Transverse colon (tissue), 4 donors: ENCODE data around the gene CDC14A. TPM values are rescaled to one million over a fixed set of nuclear protein-coding genes. Genes with fewer than 3 reads are reported as not detected.

Experiments used
- DNase-seq: peaks from one replicate; pipeline ENCODE4 v3.0.0-alpha.2; 2019
- H3K27ac ChIP-seq, 4 donors: fragments of 200-600 bp; sonication (generic); 2 replicates each; pipeline ENCODE4 v1.5.1; 2016 to 2018; ENCODE audit warnings: inconsistent platforms in 4 of 4
- H3K27me3 ChIP-seq: fragments of 200-600 bp; sonication (generic); 2 replicates; pipeline ENCODE4 v1.5.1; 2017; ENCODE audit warnings: inconsistent platforms
- H3K36me3 ChIP-seq, 4 donors: fragments of 200-600 bp; sonication (generic); 2 replicates each; pipeline ENCODE4 v1.5.1; 2017 to 2019; ENCODE audit warnings: inconsistent platforms in 4 of 4
- H3K4me1 ChIP-seq, 4 donors: fragments of 200-600 bp; sonication (generic); 2 replicates each; pipeline ENCODE4 v1.5.1; 2017 to 2020; ENCODE audit warnings: inconsistent platforms in 4 of 4
- H3K4me3 ChIP-seq, 4 donors: fragments of 200-600 bp; sonication (generic); 1 replicate in 1 of 4; 2 replicates in 3 of 4; pipeline versions ENCODE4 v1.5.1 to v1.6.1; 2017 to 2019; ENCODE audit warnings: inconsistent platforms in 4 of 4
- H3K9me3 ChIP-seq, 2 donors: fragments of 200-600 bp; sonication (generic); 2 replicates each; pipeline ENCODE4 v1.5.1; 2017 to 2019; ENCODE audit warnings: inconsistent platforms in 2 of 2
- CTCF ChIP-seq, 5 experiments: fragments of 200-600 bp in 3 of 5; fragments of 450-650 bp in 2 of 5; sonication (generic) in 3 of 5; IDR thresholded peaks; 1 replicate in 2 of 5; 2 replicates in 3 of 5; pipeline ENCODE4 v1.5.1; 2016 to 2017; ENCODE audit warnings: antibody characterized with exemption in 5 of 5, inconsistent platforms in 3 of 5, mild to moderate bottlenecking in 2 of 5, moderate library complexity in 1 of 5
- EP300 ChIP-seq: sonication (generic); formaldehyde crosslinking; IDR thresholded peaks from one replicate; pipeline ENCODE4 v1.6.1; 2017; ENCODE audit warnings: antibody characterized with exemption, low read depth
- POLR2A ChIP-seq: fragments of 450-650 bp; IDR thresholded peaks from one replicate; pipeline ENCODE4 v1.6.1; 2016; ENCODE audit warnings: antibody characterized with exemption, mild to moderate bottlenecking, moderate library complexity
- POLR2AphosphoS5 ChIP-seq, 3 donors: sonication (generic); formaldehyde crosslinking; IDR thresholded peaks; one replicate each; pipeline ENCODE4 v1.6.1; 2016; ENCODE audit warnings: antibody characterized with exemption in 3 of 3
- WGBS, 2 donors: methylation state at CpG; one replicate each; pipeline ENCODE4 v1.1.5; 2018; ENCODE audit warnings: low coverage in 1 of 2; 5-methylcytosine and 5-hydroxymethylcytosine counted together
- in situ Hi-C, 4 donors: fragments of 200-750 bp; cut with MboI; loops; one replicate each; pipeline versions ENCODE4 v1.15.0 to v1.15.1; 2017; ENCODE audit warnings: low sequenced_read_pairs in 3 of 4, low pct_ligation_motif_present in 1 of 4, low pct_unique_long_range_greater_than_20kb in 1 of 4
- intact Hi-C: fragments of 100-400 bp; cut with DNase I; formaldehyde crosslinking; loops from one replicate; pipeline ENCODE4 v1.15.1; 2023; ENCODE audit warnings: low total_unique reads
- total RNA-seq, 4 donors: library from RNA; depleted of rRNA; stranded (reverse); fragments of >200 nt; gene quantifications; one replicate each; pipeline ENCODE4 v1.1.0, GENCODE V29; 2016

CDC14A gene
- total RNA-seq, 4 donors from 2014 or later = 8.0 to 68.6 (median 48.5) TPM

GRCh38 chr1:100478816-100479215, 126.5 kb downstream of the CDC14A start:
- Histone ChIP-seq H3K27ac (no peak overlapping the region), H3K27me3 (no peaks in the 10 kb centered on the region), H3K9me3 (no peaks in the 10 kb centered on the region), H3K4me3 (no peak overlapping the region), H3K4me1 (no peaks in the 10 kb centered on the region), H3K36me3 (no peaks in the 10 kb centered on the region)
- DNase-seq = no peak
- no peak for TF ChIP-seq CTCF (IDR thresholded peaks at IDR 0.05)
- no peak for TF ChIP-seq POLR2A
- TF ChIP-seq EP300 = no peak
- TF ChIP-seq POLR2AphosphoS5 (IDR thresholded peaks at IDR 0.05) = no peak
- in situ Hi-C loops = no loop called here
- 94 to 100% methylated on average over 1 of the region's 1 CpG for WGBS, 2 donors
- intact Hi-C loops = no loop called here

- in situ Hi-C loops = no loop called here
- WGBS, 2 donors = 92 to 100% methylated on average over 1 of the region's 1 CpG
These were observed 127.5 kb downstream of the CDC14A start for GRCh38 chr1:100479620-100480338.

GRCh38 chr1:100481303-100481702, 129.0 kb downstream of the CDC14A start:
- no peak for DNase-seq
- WGBS, 2 donors = 86 to 90% methylated on average over 2 of the region's 2 CpGs
- no peak overlapping the region for H3K27ac ChIP-seq
- H3K36me3 ChIP-seq = peaks cover 0 to 4% (median 0%) of the 10 kb centered on the region in 4 donors
- intact Hi-C loops (no loop called here), in situ Hi-C loops (no loop called here)
- TF ChIP-seq EP300 (no peak), POLR2AphosphoS5 (IDR thresholded peaks at IDR 0.05) (no peak), CTCF (IDR thresholded peaks at IDR 0.05) (no peak), POLR2A (no peak)
- H3K4me1 ChIP-seq = no peaks in the 10 kb centered on the region
- no peaks in the 10 kb centered on the region for H3K9me3 ChIP-seq
- no peaks in the 10 kb centered on the region for H3K27me3 ChIP-seq
- no peak overlapping the region for H3K4me3 ChIP-seq

More at GRCh38 chr1:100479620-100480338, 127.5 kb downstream of the CDC14A start:
- TF ChIP-seq POLR2AphosphoS5 (IDR thresholded peaks at IDR 0.05) = no peak
- TF ChIP-seq EP300 = no peak
- TF ChIP-seq POLR2A = no peak
- TF ChIP-seq CTCF (IDR thresholded peaks at IDR 0.05) = no peak
- Histone ChIP-seq H3K36me3 (no peaks in the 10 kb centered on the region), H3K27ac (no peak overlapping the region), H3K4me3 (no peak overlapping the region), H3K9me3 (no peaks in the 10 kb centered on the region), H3K4me1 (no peaks in the 10 kb centered on the region), H3K27me3 (no peaks in the 10 kb centered on the region)
- intact Hi-C loops = no loop called here
- DNase-seq = no peak

GRCh38 chr1:100482167-100482566, 129.9 kb downstream of the CDC14A start:
- Histone ChIP-seq H3K4me3 (no peak overlapping the region), H3K27ac (no peak overlapping the region), H3K27me3 (no peaks in the 10 kb centered on the region), H3K9me3 (no peaks in the 10 kb centered on the region), H3K4me1 (no peaks in the 10 kb centered on the region), H3K36me3 (peaks cover 0 to 4% (median 0%) of the 10 kb centered on the region in 4 donors)
- DNase-seq = no peak
- in situ Hi-C loops (no loop called here), intact Hi-C loops (no loop called here)
- TF ChIP-seq CTCF (IDR thresholded peaks at IDR 0.05) (no peak), POLR2A (no peak), EP300 (no peak), POLR2AphosphoS5 (IDR thresholded peaks at IDR 0.05) (no peak)
